ENCODE measurements around the gene TAS2R38.

GRCh38 chr7:141950806-141951205, 22.8 kb downstream of the TAS2R38 start:
- TF ChIP-seq EZH2 (IDR thresholded peaks at IDR 0.05; ENCODE audit: insufficient read depth, low read length), result no peak
- no peak for TF ChIP-seq CTCF (IDR thresholded peaks at IDR 0.05; ENCODE audit: insufficient read depth, low read depth, low read length)

Data from astrocyte (in vitro differentiated cells and primary cell).